NCI-H2196 treated with DMSO at 0.1 percent for 48 hours (cell line): ENCODE measurements around the gene UBD.
A peak's percentile ranks its signal among the peaks of the same experiment; 100 is the strongest.

ENCODE experiments used
- DNase-seq: peaks from one replicate; lab custom pipeline; 2025; ENCODE audit not compliant: unreplicated experiment; lab: John Stamatoyannopoulos, UW

UBD gene

GRCh38 chr6:29559524-29560287, at the start of gene UBD:
UBD (minus strand) TSS chr6:29559732; CDS start chr6:29559701, 31 bp downstream.
- DNase-seq, result no peak

DNA sequence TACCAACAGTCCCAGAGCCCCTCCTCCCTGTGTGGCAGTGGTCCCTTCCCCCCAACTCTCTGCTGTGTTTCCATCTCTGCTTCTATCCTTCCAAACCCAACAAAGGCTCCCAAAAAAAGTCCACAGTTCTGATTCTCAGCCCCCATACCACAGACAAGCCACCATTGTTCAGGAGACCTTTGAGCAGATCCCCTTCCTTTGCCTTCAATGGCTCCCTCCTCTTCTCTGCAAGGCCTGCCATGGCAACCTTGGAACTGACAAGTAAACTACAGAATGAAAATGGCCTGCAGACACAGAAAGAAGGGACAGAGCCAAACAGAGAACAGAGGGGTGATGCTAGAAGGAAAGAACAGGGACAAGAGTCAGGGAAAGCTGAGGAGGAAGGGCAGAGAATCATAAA, 48.6 kb upstream of the UBD start:
- no peak for DNase-seq

DNA sequence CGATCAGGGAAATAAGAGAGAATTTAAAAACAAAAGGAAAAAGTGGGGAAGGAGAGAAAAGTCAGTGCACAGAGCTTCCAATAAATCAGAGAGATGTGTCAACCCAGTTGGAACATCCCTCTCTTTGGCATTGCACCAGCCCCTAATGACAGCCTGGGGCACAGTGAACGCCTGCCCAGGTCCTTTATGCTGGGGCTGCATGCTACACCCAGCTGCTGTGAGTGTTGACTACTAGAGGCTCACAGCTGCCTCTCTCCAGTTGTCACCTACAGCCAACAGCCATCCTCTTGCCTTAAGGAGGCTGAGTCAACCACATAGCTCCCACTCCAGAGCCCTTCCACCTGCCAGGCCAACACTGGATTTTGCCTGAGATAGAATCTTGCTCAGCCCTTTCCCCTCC, 44.4 kb upstream of the UBD start:
- DNase-seq, result no peak

DNA sequence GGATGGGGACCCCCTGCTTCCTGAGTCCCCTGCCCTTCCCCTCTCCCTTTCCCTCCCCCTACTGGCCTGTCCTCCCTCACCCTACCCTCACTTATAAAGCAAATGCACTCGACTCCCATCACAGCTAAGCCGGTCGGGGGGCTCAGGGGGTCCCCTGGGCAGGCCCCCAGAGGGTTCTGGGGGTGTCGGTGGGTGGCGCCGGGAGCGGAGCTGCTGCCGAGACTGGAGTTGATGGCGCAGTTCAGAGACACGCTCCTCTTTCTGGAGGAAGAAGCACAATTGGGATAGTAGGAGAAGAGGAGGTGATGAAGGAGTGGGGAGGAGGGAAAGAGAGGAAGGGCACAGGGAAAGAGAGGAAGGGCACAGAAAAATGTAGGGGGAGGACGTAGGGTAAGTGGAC, 43.9 kb upstream of the UBD start:
- no peak for DNase-seq

- no peak for DNase-seq
These were observed 43.2 kb upstream of the UBD start for GRCh38 chr6:29602564-29603361.

GRCh38 chr6:29598172-29598747, 38.7 kb upstream of the UBD start:
- no peak for DNase-seq

GRCh38 chr6:29597184-29597583, 37.7 kb upstream of the UBD start:
- no peak for DNase-seq

DNA sequence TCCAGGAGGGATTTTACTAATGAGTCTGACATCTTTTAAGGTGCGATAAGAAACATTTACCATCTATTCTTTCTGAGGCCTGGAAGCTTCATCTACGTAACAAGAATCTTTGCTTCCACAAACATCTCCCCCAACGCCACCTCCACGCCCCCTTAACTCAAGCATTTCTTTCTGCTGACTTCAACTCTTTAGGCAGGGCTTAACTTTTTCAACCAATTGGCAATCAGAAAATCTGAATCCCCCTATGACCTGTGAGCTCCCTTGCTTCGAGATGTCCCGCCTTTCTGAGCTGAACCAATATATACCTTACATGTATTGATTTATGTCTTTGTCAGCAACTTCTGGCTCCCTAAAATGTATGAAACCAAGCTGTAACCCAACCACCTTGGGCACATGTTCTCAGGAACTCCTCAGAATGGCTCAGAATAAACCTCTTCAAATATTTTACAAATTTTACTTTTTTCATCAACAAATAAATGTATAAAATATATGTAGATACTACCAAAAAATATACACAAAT, 36.9 kb upstream of the UBD start:
- DNase-seq, result no peak

- no peak for DNase-seq
These were observed 33.8 kb upstream of the UBD start for GRCh38 chr6:29593199-29593855.

DNA sequence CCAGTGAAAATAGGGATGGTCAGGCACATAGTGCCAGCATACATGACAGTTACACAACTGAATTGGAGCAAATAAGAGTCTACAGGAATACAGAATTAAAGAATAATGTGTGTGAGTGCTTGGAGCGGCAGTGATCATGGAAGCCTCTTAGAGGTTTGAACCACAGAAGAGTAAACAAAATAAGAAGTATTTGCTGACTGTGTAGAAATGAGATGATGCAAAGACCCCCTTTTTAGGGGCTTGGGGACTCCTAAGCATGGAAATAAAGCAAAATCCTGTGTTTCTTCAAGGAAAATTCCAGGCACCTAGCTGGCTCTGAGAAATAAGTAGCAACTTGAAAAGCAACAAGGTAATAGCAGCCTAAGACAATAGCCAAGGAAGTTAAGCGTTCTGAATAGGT, 32.1 kb upstream of the UBD start:
- DNase-seq, result no peak

DNA sequence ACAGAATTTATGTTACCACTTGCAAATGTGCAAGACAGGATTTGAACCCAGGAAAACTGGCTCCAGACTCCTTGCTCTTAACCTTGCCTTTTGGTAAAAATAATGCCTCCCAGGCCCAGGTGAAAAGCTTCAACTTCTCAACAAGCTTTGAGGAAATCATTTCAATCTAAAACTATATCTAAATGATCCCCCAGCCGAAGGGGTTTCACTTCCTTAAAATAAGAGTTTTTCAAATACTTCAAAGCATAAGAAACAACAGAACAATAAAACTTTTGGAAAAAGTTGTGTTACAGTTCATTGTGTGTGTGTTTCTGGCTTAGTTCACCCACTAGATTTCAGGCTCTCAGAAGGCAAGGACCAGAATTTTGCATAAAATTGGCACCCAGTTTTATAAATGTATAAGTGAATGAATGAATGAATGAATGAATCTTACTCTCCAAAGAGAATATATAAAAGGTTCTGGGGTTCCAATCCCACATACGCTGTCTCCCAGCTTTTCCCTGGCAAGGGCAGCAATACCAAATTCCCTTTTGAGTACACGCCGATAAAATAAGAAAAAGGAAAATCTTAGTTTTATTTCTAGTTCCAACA, 30.8 kb upstream of the UBD start:
- no peak for DNase-seq

- peak; percentile 5 for DNase-seq
These were observed 30.0 kb upstream of the UBD start for GRCh38 chr6:29589423-29590048.

DNA sequence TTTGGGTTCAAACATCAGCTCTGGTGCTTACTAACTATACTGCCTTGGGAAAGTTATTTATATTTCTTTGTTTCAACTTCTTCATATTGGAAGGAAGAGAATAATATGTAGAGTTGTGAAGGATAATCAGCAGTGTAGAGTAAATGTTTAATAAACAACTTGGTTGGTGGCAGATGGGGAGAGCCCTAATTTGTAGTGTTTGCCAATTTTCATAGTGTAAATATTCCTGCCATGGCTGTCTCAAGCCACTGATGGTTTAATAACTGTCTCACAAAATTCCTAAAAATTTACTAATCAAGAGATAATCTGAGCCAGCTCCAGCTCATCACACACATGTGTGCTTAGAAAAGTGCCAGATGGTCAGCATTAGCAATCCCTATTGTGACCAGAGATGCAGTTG, 25.3 kb upstream of the UBD start, which contains the start of gene OR2H2:
Gene OR2H2 (plus strand): TSS at position 301 of the 400 bp plus-strand sequence. CDS start 2,824 bp downstream, outside the sequence.
- no peak for DNase-seq

DNA sequence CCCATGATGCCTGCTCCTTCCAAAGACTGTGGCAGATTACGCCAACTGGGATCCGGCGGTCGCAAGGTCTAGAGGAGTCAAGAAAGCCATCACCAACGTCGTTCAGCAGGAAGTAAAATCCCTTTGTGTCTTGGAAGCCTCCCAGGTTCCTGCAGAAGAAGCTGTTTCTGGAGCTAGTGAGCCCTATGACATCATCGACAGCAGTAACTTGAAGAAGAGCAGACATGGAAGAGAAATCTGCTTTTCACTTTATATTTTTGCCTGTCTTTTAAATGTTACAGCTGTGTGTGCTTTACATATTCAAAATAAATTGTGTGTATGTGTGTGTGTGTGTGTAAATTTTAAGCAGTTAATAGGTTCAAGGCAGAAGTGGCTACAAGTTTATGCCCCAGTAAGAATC, 18.0 kb upstream of the UBD start:
- no peak for DNase-seq

DNA sequence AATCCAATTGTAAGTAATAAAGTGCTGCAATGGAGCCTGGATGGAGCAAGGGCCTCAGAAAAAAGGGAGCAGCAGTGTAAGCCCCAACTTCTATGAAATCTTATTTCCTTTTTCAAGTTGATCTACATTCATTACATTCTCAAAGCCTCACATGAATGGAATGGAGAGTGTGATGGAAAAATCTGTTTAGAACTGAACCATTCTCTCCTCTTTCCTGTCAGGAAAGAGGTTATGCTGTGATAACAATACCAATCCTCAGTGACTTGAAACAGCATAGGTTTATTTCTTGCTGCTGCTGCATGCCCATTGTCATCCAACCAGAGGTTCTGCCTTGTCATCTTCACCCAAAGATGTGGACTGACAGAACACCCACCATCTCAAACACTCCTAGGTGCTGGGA, 16.5 kb upstream of the UBD start:
- no peak for DNase-seq

GRCh38 chr6:29567991-29568390, 8.5 kb upstream of the UBD start:
- no peak for DNase-seq

- DNase-seq, result no peak
These were observed 8.0 kb upstream of the UBD start for GRCh38 chr6:29567541-29567940.

DNA sequence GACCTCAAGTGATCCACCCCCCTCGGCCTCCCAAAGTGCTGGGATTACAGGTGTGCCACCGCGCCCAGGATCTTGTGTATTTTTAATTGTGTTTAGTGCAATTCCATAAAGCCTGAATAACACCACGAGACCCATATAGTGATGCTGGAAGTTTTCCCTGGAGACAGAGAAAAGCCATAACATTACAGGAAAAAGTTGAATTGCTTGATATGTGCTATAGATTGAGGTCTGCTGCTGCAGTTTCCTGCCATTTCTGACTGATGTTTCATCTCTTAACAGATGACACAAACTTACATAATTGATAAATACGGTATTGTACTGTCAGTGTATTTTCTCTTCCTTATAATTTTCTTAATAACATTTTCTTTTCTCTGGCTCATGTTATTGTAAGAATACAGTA, 7.3 kb upstream of the UBD start:
- DNase-seq, result no peak

GRCh38 chr6:29564875-29565274, 5.3 kb upstream of the UBD start:
- DNase-seq, result no peak

DNA sequence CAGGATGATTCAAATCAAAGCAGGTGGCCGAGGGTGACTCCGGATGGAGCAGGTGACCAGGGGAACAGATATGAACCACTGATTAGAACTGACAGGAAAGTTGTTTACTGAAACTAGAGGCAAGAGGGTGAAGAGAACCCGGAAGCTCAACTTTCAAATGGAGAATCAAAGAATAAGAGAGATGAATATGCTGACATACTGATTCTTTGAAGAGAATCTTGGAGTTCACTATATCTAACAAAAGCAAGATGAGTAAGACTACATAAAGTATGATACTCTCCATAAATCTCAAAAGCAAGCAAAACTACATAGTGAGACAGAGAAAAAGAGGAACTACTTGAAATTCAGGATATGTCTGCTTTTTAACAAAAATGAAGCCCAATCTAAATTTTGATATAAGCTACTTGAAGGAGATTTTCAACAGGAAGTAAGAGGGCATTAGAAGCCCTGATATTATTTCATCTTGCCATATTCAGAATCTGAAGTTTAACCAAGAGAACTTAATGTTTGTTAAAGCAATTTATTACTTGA, 4.0 kb upstream of the UBD start:
- DNase-seq, result no peak
